ENCODE measurements around the gene CCDC116. TPM values are rescaled to one million over a fixed set of nuclear protein-coding genes. Genes with fewer than 3 reads are reported as not detected.

The CCDC116 gene
- total RNA-seq, 2 donors from 2014 or later = 0.46 to 0.84 TPM

GRCh38 chr22:21626735-21627469, 5.7 kb upstream of the CCDC116 start:
- Mint-ChIP-seq H3K9me3 (peaks cover 2% of the 10 kb centered on the region), H3K36me3 (ENCODE audit: low read depth) (peaks cover 34% of the 10 kb centered on the region), H3K27me3 (ENCODE audit: insufficient read depth) (no peaks in the 10 kb centered on the region), H3K4me1 (peaks cover 5% of the 10 kb centered on the region), H3K27ac (peak overlapping the region; percentile 9), H3K4me3 (no peak overlapping the region)
- H3K27ac ChIP-seq (ENCODE audit: low read depth, low read length) = no peak overlapping the region
- DNase-seq = no peak
- no peaks in the 10 kb centered on the region for H3K9me3 ChIP-seq (ENCODE audit: control insufficient read depth, low read length)
- no peak overlapping the region for H3K9ac ChIP-seq (ENCODE audit: extremely low read depth, low read length, poor library complexity, severe bottlenecking)
- no peaks in the 10 kb centered on the region for H3K4me1 ChIP-seq (ENCODE audit: control insufficient read depth, insufficient read depth, low read length)
- TF ChIP-seq CTCF (conservative IDR thresholded peaks at IDR 0.05) = no peak
- peaks cover 31% of the 10 kb centered on the region for H3K36me3 ChIP-seq (ENCODE audit: control insufficient read depth, insufficient read depth, low read length)
- H3K27me3 ChIP-seq (ENCODE audit: control insufficient read depth, insufficient read depth, low read length, poor library complexity, severe bottlenecking) = no peaks in the 10 kb centered on the region
- WGBS, 2 experiments (ENCODE audit: insufficient coverage in 1 of 2, insufficient read length in 1 of 2) = 92 to 94% methylated on average over 4 to 11 of the region's 11 CpGs
- no peak overlapping the region for H3K4me3 ChIP-seq (ENCODE audit: low read length)

DNA sequence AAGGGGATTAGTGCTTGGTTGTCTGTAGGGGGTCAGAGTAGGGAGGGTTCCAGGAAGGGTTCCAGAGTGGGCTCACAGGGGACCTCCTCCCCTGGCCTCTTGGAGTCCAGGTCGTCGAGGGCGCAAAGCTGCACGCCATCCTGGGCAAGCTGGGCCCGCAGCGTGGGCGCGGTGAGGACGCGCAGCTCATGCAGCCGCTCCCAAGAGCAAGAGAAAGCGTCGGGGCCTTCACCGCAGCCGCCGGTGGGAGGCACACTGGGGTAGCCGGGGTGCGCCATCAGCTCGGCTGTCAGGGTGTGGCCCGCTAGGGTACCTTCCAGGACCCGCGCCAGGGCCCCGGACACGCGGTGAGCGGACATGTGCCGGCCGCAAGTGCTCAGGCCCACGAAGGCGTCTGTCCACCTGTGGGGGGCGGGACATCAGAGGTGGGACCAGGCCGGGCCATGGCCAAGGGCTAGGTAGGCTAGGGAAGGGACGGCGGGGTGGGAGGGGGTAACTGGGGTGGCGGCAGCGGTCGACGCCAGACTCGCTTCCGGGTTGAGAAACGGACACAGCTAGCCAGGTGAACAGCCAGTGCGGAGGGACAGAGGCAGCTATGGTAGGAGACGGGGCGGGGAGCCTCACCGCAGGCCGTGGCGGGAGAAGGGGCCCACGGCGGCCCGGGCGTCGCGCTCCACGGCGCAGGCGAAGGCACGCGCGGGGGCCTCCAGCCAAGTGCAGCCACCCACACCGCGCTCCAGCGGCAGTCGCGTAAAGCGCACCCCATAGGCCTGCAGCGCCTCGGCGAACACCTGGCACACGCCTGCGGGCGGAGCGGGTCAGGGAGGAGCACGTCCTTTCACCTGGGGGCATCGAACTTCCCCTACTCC, 3.9 kb upstream of the CCDC116 start:
- WGBS, 2 experiments (ENCODE audit: insufficient coverage in 1 of 2, insufficient read length in 1 of 2) = 93 to 94% methylated on average over 38 to 74 of the region's 74 CpGs
- Histone ChIP-seq H3K9me3 (ENCODE audit: control insufficient read depth, low read length) (no peaks in the 10 kb centered on the region), H3K36me3 (ENCODE audit: control insufficient read depth, insufficient read depth, low read length) (peaks cover 15% of the 10 kb centered on the region), H3K4me1 (ENCODE audit: control insufficient read depth, insufficient read depth, low read length) (no peaks in the 10 kb centered on the region), H3K27ac (ENCODE audit: low read depth, low read length) (no peak overlapping the region), H3K9ac (ENCODE audit: extremely low read depth, low read length, poor library complexity, severe bottlenecking) (no peak overlapping the region), H3K27me3 (ENCODE audit: control insufficient read depth, insufficient read depth, low read length, poor library complexity, severe bottlenecking) (no peaks in the 10 kb centered on the region), H3K4me3 (ENCODE audit: low read length) (peak overlapping the region; percentile 86)
- Mint-ChIP-seq H3K9me3 (peaks cover 2% of the 10 kb centered on the region), H3K4me3 (peak overlapping the region; percentile 81), H3K27me3 (ENCODE audit: insufficient read depth) (no peaks in the 10 kb centered on the region), H3K36me3 (ENCODE audit: low read depth) (peaks cover 17% of the 10 kb centered on the region), H3K27ac (no peak overlapping the region), H3K4me1 (peaks cover 5% of the 10 kb centered on the region)
- no peak for DNase-seq
- no peak for TF ChIP-seq CTCF (conservative IDR thresholded peaks at IDR 0.05)

DNA sequence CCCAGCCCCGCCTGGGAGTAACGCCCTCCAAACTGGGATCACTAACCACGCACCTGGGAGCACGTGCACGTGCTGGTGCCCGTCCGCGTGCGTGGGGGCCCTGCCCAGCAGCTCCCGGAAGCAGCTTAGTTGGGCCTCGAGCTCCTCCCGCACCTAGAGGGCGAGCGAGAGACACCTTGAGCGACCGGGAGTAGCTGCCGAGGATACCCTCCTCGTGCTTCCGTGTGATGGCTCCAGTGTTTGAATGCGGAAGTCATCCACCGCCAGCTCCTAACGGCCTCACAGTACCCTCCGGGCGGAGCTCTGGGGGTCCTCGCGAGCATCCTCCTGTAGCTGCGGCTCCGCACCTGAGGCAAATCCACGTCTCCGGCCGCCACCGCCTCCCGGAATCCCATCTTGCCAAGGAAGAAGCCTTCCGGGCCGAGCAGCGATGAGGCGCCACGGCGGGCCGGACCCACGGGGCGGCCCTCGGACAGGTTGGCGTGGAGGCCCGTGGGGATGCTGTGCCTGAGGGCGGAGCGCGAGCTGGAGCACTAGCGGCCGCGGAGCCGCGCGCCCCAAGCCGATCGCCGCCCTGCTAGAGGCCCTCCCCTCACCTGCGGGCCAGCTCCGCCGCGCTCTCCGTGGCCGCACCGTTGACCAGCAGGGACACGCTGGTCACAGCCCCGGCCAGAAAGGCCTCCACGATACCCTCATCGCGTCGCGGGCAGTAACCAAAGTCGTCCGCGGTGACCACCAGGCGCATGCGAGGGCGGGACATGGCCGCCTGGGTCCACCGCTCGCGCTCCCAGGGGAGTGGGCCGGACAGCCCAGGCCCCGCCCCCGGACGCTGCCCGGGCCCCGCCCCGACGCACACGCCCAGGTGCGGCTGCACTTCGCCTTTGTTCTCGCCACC, 3.1 kb upstream of the CCDC116 start, which contains the start of gene YDJC:
Gene YDJC, minus strand, starts transcription at position 768 of the 895 bp plus-strand sequence. Its CDS starts 8 bp downstream, at position 760.
- no peaks in the 10 kb centered on the region for H3K4me1 ChIP-seq (ENCODE audit: control insufficient read depth, insufficient read depth, low read length)
- peak within 1 kb of the TSS; percentile 42 for H3K27ac ChIP-seq (ENCODE audit: low read depth, low read length)
- H3K4me3 ChIP-seq (ENCODE audit: low read length) = peak within 1 kb of the TSS; percentile 86
- H3K4me1 Mint-ChIP-seq = peaks cover 5% of the 10 kb centered on the region
- H3K36me3 ChIP-seq (ENCODE audit: control insufficient read depth, insufficient read depth, low read length) = peaks cover 14% of the 10 kb centered on the region
- peak within 1 kb of the TSS; percentile 89 for H3K27ac Mint-ChIP-seq
- TF ChIP-seq CTCF (conservative IDR thresholded peaks at IDR 0.05) = peak; percentile 77
- H3K9me3 Mint-ChIP-seq = peaks cover 2% of the 10 kb centered on the region
- WGBS, 2 experiments (ENCODE audit: insufficient coverage in 1 of 2, insufficient read length in 1 of 2) = 1% methylated on average over 39 to 93 of the region's 93 CpGs
- peak; percentile 98 for DNase-seq
- H3K27me3 ChIP-seq (ENCODE audit: control insufficient read depth, insufficient read depth, low read length, poor library complexity, severe bottlenecking) = no peaks in the 10 kb centered on the region
- H3K9ac ChIP-seq (ENCODE audit: extremely low read depth, low read length, poor library complexity, severe bottlenecking) = peak within 1 kb of the TSS; percentile 62
- no peaks in the 10 kb centered on the region for H3K27me3 Mint-ChIP-seq (ENCODE audit: insufficient read depth)
- H3K36me3 Mint-ChIP-seq (ENCODE audit: low read depth) = peaks cover 17% of the 10 kb centered on the region
- H3K4me3 Mint-ChIP-seq = peak within 1 kb of the TSS; percentile 81
- no peaks in the 10 kb centered on the region for H3K9me3 ChIP-seq (ENCODE audit: control insufficient read depth, low read length)
